ENCODE measurements around the gene PID1.
"Not testable (repeated sequence)": the region's sequence is repeated elsewhere in the genome, so short reads cannot be mapped to it uniquely, and the experiment has no call there.

The PID1 gene

GRCh38 chr2:229206548-229206947 is 64.5 kb downstream of the PID1 start:
- no peak for DNase-seq

- no peak for DNase-seq
Observed at GRCh38 chr2:229205704-229206103, 65.4 kb downstream of the PID1 start.

- no peak for DNase-seq
Observed at GRCh38 chr2:229202646-229203045, 68.4 kb downstream of the PID1 start.

GRCh38 chr2:229201521-229201920 is 69.6 kb downstream of the PID1 start:
- DNase-seq: no peak

- DNase-seq: no peak
Observed at GRCh38 chr2:229199267-229199666, 71.8 kb downstream of the PID1 start.

GRCh38 chr2:229196448-229196847 is 74.6 kb downstream of the PID1 start:
- no peak for DNase-seq

- DNase-seq: no peak
Observed at GRCh38 chr2:229195346-229195947, 75.6 kb downstream of the PID1 start.

- DNase-seq: no peak
Observed at GRCh38 chr2:229193281-229193680, 77.8 kb downstream of the PID1 start.

- no peak for DNase-seq
Observed at GRCh38 chr2:229191413-229191812, 79.7 kb downstream of the PID1 start.

GRCh38 chr2:229187123-229187522 is 84.0 kb downstream of the PID1 start:
- not testable (repeated sequence) for DNase-seq

GRCh38 chr2:229181641-229182040 is 89.4 kb downstream of the PID1 start:
- DNase-seq: no peak

- DNase-seq: no peak
Observed at GRCh38 chr2:229180658-229181057, 90.4 kb downstream of the PID1 start.

GRCh38 chr2:229179628-229180027 is 91.5 kb downstream of the PID1 start:
- no peak for DNase-seq

GRCh38 chr2:229178706-229179105 is 92.4 kb downstream of the PID1 start:
- DNase-seq: no peak

- DNase-seq: no peak
Observed at GRCh38 chr2:229178117-229178516, 93.0 kb downstream of the PID1 start.

- no peak for DNase-seq
Observed at GRCh38 chr2:229176136-229176535, 95.0 kb downstream of the PID1 start.

GRCh38 chr2:229175497-229175863 is 95.6 kb downstream of the PID1 start:
- DNase-seq: no peak

- DNase-seq: no peak
Observed at GRCh38 chr2:229174794-229175496, 96.1 kb downstream of the PID1 start.

GRCh38 chr2:229173825-229174359 is 97.2 kb downstream of the PID1 start:
- DNase-seq: no peak

- DNase-seq: no peak
Observed at GRCh38 chr2:229170916-229171315, 100.2 kb downstream of the PID1 start.

- DNase-seq: no peak
Observed at GRCh38 chr2:229170171-229170570, 100.9 kb downstream of the PID1 start.

- no peak for DNase-seq
Observed at GRCh38 chr2:229169751-229170150, 101.3 kb downstream of the PID1 start.

GRCh38 chr2:229164545-229165249 is 106.4 kb downstream of the PID1 start:
- no peak for DNase-seq

- DNase-seq: no peak
Observed at GRCh38 chr2:229163893-229164292, 107.2 kb downstream of the PID1 start.

Measured in femur (tissue), 1 donor.